SK-N-SH (cell line): ENCODE data around the gene CTLA4.

Source experiments
- CHD2 ChIP-seq: fragments of 150-350 bp; IDR thresholded peaks from 2 replicates; pipeline ENCODE4 v1.6.1; 2018; ENCODE audit warnings: low read length; ENCODE audit not compliant: partially characterized antibody
- EP300 ChIP-seq, 2 experiments: IDR thresholded peaks; 2 replicates each; pipeline versions ENCODE4 v1.4.0 to v1.6.1; 2012; ENCODE audit warnings: borderline replicate concordance in 1 of 2, low read depth in 1 of 2, low read length in 1 of 2
- POLR2AphosphoS5 ChIP-seq: IDR thresholded peaks from 2 replicates; pipeline ENCODE4 v1.6.1; 2012; ENCODE audit warnings: low read depth, low read length
- TAF1 ChIP-seq: IDR thresholded peaks from 2 replicates; pipeline ENCODE4 v1.6.1; 2012; ENCODE audit warnings: low read depth, mild to moderate bottlenecking, low read length, moderate library complexity, borderline replicate concordance
- TF ChIP-seq, protein P1 (sequence below): IDR thresholded peaks from 2 replicates; pipeline ENCODE4 v1.6.1; 2012; ENCODE audit warnings: mild to moderate bottlenecking, low read depth, low read length, moderate library complexity
- TF ChIP-seq, protein P2 (sequence below): fragments of 200-600 bp; sonication (generic); IDR thresholded peaks from 2 replicates; pipeline ENCODE4 v1.6.1; 2017; ENCODE audit warnings: antibody characterized with exemption, mild to moderate bottlenecking, moderate library complexity

DNA sequence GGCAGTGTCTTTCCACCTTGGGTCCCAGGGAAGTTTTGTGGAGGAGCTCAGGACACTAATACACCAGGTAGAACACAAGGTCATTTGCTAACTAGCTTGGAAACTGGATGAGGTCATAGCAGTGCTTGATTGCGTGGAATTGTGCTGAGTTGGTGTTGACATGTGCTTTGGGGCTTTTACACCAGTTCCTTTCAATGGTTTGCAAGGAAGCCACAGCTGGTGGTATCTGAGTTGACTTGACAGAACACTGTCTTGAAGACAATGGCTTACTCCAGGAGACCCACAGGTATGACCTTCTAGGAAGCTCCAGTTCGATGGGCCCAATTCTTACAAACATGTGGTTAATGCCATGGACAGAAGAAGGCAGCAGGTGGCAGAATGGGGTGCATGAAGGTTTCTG lies 5.9 kb downstream of the CTLA4 start:
- TF ChIP-seq EP300 (IDR thresholded peaks at IDR 0.05; ENCODE audit: borderline replicate concordance in 1 of 2, low read depth in 1 of 2, low read length in 1 of 2) (no peak), POLR2AphosphoS5 (no peak), TAF1 (no peak), CHD2 (no peak)
- TF ChIP-seq, protein P1, sequence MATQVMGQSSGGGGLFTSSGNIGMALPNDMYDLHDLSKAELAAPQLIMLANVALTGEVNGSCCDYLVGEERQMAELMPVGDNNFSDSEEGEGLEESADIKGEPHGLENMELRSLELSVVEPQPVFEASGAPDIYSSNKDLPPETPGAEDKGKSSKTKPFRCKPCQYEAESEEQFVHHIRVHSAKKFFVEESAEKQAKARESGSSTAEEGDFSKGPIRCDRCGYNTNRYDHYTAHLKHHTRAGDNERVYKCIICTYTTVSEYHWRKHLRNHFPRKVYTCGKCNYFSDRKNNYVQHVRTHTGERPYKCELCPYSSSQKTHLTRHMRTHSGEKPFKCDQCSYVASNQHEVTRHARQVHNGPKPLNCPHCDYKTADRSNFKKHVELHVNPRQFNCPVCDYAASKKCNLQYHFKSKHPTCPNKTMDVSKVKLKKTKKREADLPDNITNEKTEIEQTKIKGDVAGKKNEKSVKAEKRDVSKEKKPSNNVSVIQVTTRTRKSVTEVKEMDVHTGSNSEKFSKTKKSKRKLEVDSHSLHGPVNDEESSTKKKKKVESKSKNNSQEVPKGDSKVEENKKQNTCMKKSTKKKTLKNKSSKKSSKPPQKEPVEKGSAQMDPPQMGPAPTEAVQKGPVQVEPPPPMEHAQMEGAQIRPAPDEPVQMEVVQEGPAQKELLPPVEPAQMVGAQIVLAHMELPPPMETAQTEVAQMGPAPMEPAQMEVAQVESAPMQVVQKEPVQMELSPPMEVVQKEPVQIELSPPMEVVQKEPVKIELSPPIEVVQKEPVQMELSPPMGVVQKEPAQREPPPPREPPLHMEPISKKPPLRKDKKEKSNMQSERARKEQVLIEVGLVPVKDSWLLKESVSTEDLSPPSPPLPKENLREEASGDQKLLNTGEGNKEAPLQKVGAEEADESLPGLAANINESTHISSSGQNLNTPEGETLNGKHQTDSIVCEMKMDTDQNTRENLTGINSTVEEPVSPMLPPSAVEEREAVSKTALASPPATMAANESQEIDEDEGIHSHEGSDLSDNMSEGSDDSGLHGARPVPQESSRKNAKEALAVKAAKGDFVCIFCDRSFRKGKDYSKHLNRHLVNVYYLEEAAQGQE = no peak
- TF ChIP-seq, protein P2, sequence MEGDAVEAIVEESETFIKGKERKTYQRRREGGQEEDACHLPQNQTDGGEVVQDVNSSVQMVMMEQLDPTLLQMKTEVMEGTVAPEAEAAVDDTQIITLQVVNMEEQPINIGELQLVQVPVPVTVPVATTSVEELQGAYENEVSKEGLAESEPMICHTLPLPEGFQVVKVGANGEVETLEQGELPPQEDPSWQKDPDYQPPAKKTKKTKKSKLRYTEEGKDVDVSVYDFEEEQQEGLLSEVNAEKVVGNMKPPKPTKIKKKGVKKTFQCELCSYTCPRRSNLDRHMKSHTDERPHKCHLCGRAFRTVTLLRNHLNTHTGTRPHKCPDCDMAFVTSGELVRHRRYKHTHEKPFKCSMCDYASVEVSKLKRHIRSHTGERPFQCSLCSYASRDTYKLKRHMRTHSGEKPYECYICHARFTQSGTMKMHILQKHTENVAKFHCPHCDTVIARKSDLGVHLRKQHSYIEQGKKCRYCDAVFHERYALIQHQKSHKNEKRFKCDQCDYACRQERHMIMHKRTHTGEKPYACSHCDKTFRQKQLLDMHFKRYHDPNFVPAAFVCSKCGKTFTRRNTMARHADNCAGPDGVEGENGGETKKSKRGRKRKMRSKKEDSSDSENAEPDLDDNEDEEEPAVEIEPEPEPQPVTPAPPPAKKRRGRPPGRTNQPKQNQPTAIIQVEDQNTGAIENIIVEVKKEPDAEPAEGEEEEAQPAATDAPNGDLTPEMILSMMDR = no peak
